HG03354 (cell line): ENCODE measurements around the gene PPP1R3G.
"Not testable (repeated sequence)": the region's sequence is repeated elsewhere in the genome, so short reads cannot be mapped to it uniquely, and the experiment has no call there.

Experiments used
- ATAC-seq: cut with Tn5 transposase; IDR thresholded peaks from one replicate; pipeline ENCODE4 v1.9.1; 2021; ENCODE audit warnings: mild to moderate bottlenecking; ENCODE audit not compliant: unreplicated experiment, poor library complexity, severe bottlenecking

The PPP1R3G gene

GRCh38 chr6:5112066-5112799, 27.1 kb downstream of the PPP1R3G start:
- no peak for ATAC-seq

- no peak for ATAC-seq
Measured at GRCh38 chr6:5113096-5113495, 28.0 kb downstream of the PPP1R3G start.

GRCh38 chr6:5115168-5115567, 30.0 kb downstream of the PPP1R3G start:
- ATAC-seq = no peak

GRCh38 chr6:5116243-5116991, 31.3 kb downstream of the PPP1R3G start:
- no peak for ATAC-seq

GRCh38 chr6:5119090-5119951, 34.2 kb downstream of the PPP1R3G start:
- ATAC-seq = no peak

GRCh38 chr6:5120011-5120410, 34.9 kb downstream of the PPP1R3G start:
- ATAC-seq = no peak

- ATAC-seq = not testable (repeated sequence)
Measured at GRCh38 chr6:5120543-5120942, 35.4 kb downstream of the PPP1R3G start.

- no peak for ATAC-seq
Measured at GRCh38 chr6:5121479-5121878, 36.3 kb downstream of the PPP1R3G start.

GRCh38 chr6:5121956-5122355, 36.8 kb downstream of the PPP1R3G start:
- no peak for ATAC-seq

- no peak for ATAC-seq
Measured at GRCh38 chr6:5122504-5123112, 37.5 kb downstream of the PPP1R3G start.

- ATAC-seq = no peak
Measured at GRCh38 chr6:5123296-5124143, 38.4 kb downstream of the PPP1R3G start.

- no peak for ATAC-seq
Measured at GRCh38 chr6:5124526-5124925, 39.4 kb downstream of the PPP1R3G start.

GRCh38 chr6:5125152-5126006, 40.2 kb downstream of the PPP1R3G start:
- ATAC-seq = no peak

- no peak for ATAC-seq
Measured at GRCh38 chr6:5126214-5126613, 41.1 kb downstream of the PPP1R3G start.

- no peak for ATAC-seq
Measured at GRCh38 chr6:5127106-5127687, 42.1 kb downstream of the PPP1R3G start.

- no peak for ATAC-seq
Measured at GRCh38 chr6:5128351-5128750, 43.2 kb downstream of the PPP1R3G start.

- no peak for ATAC-seq
Measured at GRCh38 chr6:5130135-5130866, 45.2 kb downstream of the PPP1R3G start.
